GM20431 (cell line): ENCODE measurements around the gene TOX3.

ENCODE experiments used
- in situ Hi-C: fragments of 300-500 bp; cut with MseI, MboI; formaldehyde crosslinking; loops from one replicate; pipeline ENCODE4 v1.15.0; 2020; ENCODE audit warnings: low sequenced_read_pairs; ENCODE audit not compliant: unreplicated experiment

The TOX3 gene

GRCh38 chr16:52547004-52547833 is at the start of gene TOX3:
TOX3 (minus strand) TSS chr16:52547143; CDS start chr16:52546723, 420 bp downstream.
- in situ Hi-C loops: no loop called here

- in situ Hi-C loops: no loop called here
Observed at GRCh38 chr16:52592778-52593177, 45.8 kb upstream of the TOX3 start.

- in situ Hi-C loops: no loop called here
Observed at GRCh38 chr16:52591934-52592592, 45.1 kb upstream of the TOX3 start.

- in situ Hi-C loops: no loop called here
Observed at GRCh38 chr16:52591471-52591870, 44.5 kb upstream of the TOX3 start.

- in situ Hi-C loops: no loop called here
Observed at GRCh38 chr16:52586159-52586558, 39.2 kb upstream of the TOX3 start.

GRCh38 chr16:52584354-52585320 is 37.7 kb upstream of the TOX3 start:
- in situ Hi-C loops: no loop called here

- in situ Hi-C loops: no loop called here
Observed at GRCh38 chr16:52581530-52581929, 34.6 kb upstream of the TOX3 start.

GRCh38 chr16:52580488-52580887 is 33.5 kb upstream of the TOX3 start:
- in situ Hi-C loops: no loop called here

GRCh38 chr16:52578829-52579498 is 32.0 kb upstream of the TOX3 start:
- in situ Hi-C loops: no loop called here

GRCh38 chr16:52578007-52578828 is 31.3 kb upstream of the TOX3 start:
- in situ Hi-C loops: no loop called here

DNA sequence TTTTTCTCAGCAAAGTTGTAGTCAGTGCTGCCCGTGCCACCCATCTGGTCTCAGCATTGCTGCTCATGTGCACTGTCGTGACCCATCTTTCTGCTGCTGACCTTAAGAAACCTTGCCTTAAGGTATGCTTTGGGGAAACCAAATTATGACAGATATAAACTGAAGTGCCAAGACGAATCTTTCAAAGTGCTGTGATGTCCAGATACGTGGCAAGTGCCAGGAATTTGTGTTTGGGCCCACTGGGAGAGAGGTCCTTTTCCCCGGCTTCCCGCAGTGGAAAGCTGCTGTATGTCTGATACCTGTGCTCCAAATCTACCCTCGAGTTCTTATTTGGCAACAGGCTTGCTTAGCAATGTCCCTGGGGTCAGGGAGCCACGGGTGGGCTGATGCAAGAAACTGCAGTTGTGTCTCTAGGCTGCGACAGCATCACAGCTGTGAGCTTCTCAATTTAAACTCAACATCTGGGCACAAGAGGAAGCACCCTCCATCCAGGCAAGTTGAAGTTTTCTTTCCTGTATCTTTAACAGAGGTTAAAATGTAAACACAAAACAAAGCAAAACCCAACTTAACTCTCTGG is 30.3 kb upstream of the TOX3 start:
- in situ Hi-C loops: no loop called here

- in situ Hi-C loops: no loop called here
Observed at GRCh38 chr16:52573365-52574299, 26.7 kb upstream of the TOX3 start.

- in situ Hi-C loops: no loop called here
Observed at GRCh38 chr16:52572656-52573055, 25.7 kb upstream of the TOX3 start.

- in situ Hi-C loops: no loop called here
Observed at GRCh38 chr16:52570495-52571091, 23.6 kb upstream of the TOX3 start.

- in situ Hi-C loops: no loop called here
Observed at GRCh38 chr16:52569701-52570100, 22.8 kb upstream of the TOX3 start.

GRCh38 chr16:52568983-52569690 is 22.2 kb upstream of the TOX3 start:
- in situ Hi-C loops: no loop called here

GRCh38 chr16:52568495-52568894 is 21.6 kb upstream of the TOX3 start:
- in situ Hi-C loops: no loop called here
